HEK293T (cell line): ENCODE data around the gene OR1L4.

Experiments used
- ARNT ChIP-seq: fragments of 450-650 bp; IDR thresholded peaks from 2 replicates; pipeline ENCODE4 v1.6.1; 2017; ENCODE audit warnings: mild to moderate bottlenecking
- BHLHE40 ChIP-seq: fragments of 450-650 bp; IDR thresholded peaks from 2 replicates; pipeline ENCODE4 v1.6.1; 2016; ENCODE audit warnings: mild to moderate bottlenecking, moderate library complexity, borderline replicate concordance
- CTBP1 ChIP-seq: fragments of 450-650 bp; IDR thresholded peaks from 2 replicates; pipeline ENCODE4 v1.6.1; 2016; ENCODE audit warnings: borderline replicate concordance
- ELF4 ChIP-seq: fragments of 450-650 bp; IDR thresholded peaks from 2 replicates; pipeline ENCODE4 v1.6.1; 2017; ENCODE audit warnings: antibody characterized with exemption
- FOXK2 ChIP-seq: fragments of 450-650 bp; IDR thresholded peaks from 2 replicates; pipeline ENCODE4 v1.6.1; 2016; ENCODE audit warnings: mild to moderate bottlenecking
- FOXM1 ChIP-seq: fragments of 450-650 bp; IDR thresholded peaks from 2 replicates; pipeline ENCODE4 v1.6.1; 2017; ENCODE audit warnings: mild to moderate bottlenecking, borderline replicate concordance
- NFRKB ChIP-seq: fragments of 450-650 bp; IDR thresholded peaks from 2 replicates; pipeline ENCODE4 v1.6.1; 2016; ENCODE audit warnings: mild to moderate bottlenecking, moderate library complexity
- PKNOX1 ChIP-seq: fragments of 450-650 bp; IDR thresholded peaks from 2 replicates; pipeline ENCODE4 v1.6.1; 2016
- SP1 ChIP-seq: fragments of 450-650 bp; IDR thresholded peaks from 2 replicates; pipeline ENCODE4 v1.6.1; 2017
- SUZ12 ChIP-seq: fragments of 450-650 bp; IDR thresholded peaks from 2 replicates; pipeline ENCODE4 v1.6.1; 2016; ENCODE audit warnings: mild to moderate bottlenecking
- TARDBP ChIP-seq: fragments of 450-650 bp; IDR thresholded peaks from 2 replicates; pipeline ENCODE4 v1.6.1; 2016
- ZNF384 ChIP-seq: fragments of 450-650 bp; IDR thresholded peaks from 2 replicates; pipeline ENCODE4 v1.6.1; 2016

- TF ChIP-seq SP1 (no peak), NFRKB (no peak), BHLHE40 (no peak), PKNOX1 (no peak), ARNT (no peak), FOXM1 (no peak), SUZ12 (no peak), TARDBP (no peak), ZNF384 (no peak), FOXK2 (no peak), ELF4 (no peak), CTBP1 (no peak)
Observed at GRCh38 chr9:122767817-122768216, 44.0 kb downstream of the OR1L4 start.
